ENCODE data around the gene UGT2A1.

The UGT2A1 gene

GRCh38 chr4:69584135-69584534 is 68.9 kb downstream of the UGT2A1 start:
- DNase-seq = no peak

GRCh38 chr4:69583543-69583942 is 69.5 kb downstream of the UGT2A1 start:
- no peak for DNase-seq

- DNase-seq = no peak
These were observed 75.8 kb downstream of the UGT2A1 start for GRCh38 chr4:69577245-69577644.

GRCh38 chr4:69576251-69576877 is 76.7 kb downstream of the UGT2A1 start:
- no peak for DNase-seq

GRCh38 chr4:69568787-69569186 is 84.3 kb downstream of the UGT2A1 start:
- DNase-seq = no peak

GRCh38 chr4:69563424-69563823 is 89.6 kb downstream of the UGT2A1 start:
- DNase-seq = no peak

- DNase-seq = no peak
These were observed 103.4 kb downstream of the UGT2A1 start for GRCh38 chr4:69549651-69550050.

GRCh38 chr4:69546134-69546765 is 106.8 kb downstream of the UGT2A1 start:
- DNase-seq = no peak

Data from NCI-H446 treated with DMSO at 0.1 percent for 48 hours (cell line).